ENCODE results near the gene POM121. TPM values are rescaled to one million over a fixed set of nuclear protein-coding genes. Genes with fewer than 3 reads are reported as not detected.
"Not testable (repeated sequence)": the region's sequence is repeated elsewhere in the genome, so short reads cannot be mapped to it uniquely, and the experiment has no call there.

Gene POM121
- polyA plus RNA-seq, 1 experiment, result 3.5 TPM

GRCh38 chr7:72990146-72990913 lies 65.4 kb downstream of the POM121 start:
- DNase-seq (ENCODE audit: low read depth, low spot score); H3K27ac ChIP-seq (ENCODE audit: low read depth, low read length); POLR2A ChIA-PET: not testable (repeated sequence)

GRCh38 chr7:72995484-72995883 lies 70.6 kb downstream of the POM121 start:
- H3K4me3 ChIP-seq (ENCODE audit: low read depth, low read length); POLR2A ChIA-PET; CTCF ChIA-PET: not testable (repeated sequence)

More at GRCh38 chr7:72990146-72990913, 65.4 kb downstream of the POM121 start:
- H3K9me3 ChIP-seq (ENCODE audit: control insufficient read depth, insufficient read depth, low read length); H3K4me3 ChIP-seq (ENCODE audit: low read depth, low read length); H3K27me3 ChIP-seq (ENCODE audit: control insufficient read depth, insufficient read depth, low read length); CTCF ChIA-PET: not testable (repeated sequence)

GRCh38 chr7:72997447-72997846 lies 72.6 kb downstream of the POM121 start:
- H3K9me3 ChIP-seq (ENCODE audit: control insufficient read depth, insufficient read depth, low read length); CTCF ChIA-PET; H3K27me3 ChIP-seq (ENCODE audit: control insufficient read depth, insufficient read depth, low read length); DNase-seq (ENCODE audit: low read depth, low spot score); POLR2A ChIA-PET; H3K4me3 ChIP-seq (ENCODE audit: low read depth, low read length); H3K27ac ChIP-seq (ENCODE audit: low read depth, low read length): not testable (repeated sequence)

More at GRCh38 chr7:72995484-72995883, 70.6 kb downstream of the POM121 start:
- DNase-seq (ENCODE audit: low read depth, low spot score); H3K27ac ChIP-seq (ENCODE audit: low read depth, low read length); H3K27me3 ChIP-seq (ENCODE audit: control insufficient read depth, insufficient read depth, low read length); H3K9me3 ChIP-seq (ENCODE audit: control insufficient read depth, insufficient read depth, low read length): not testable (repeated sequence)

- DNase-seq (ENCODE audit: low read depth, low spot score); H3K9me3 ChIP-seq (ENCODE audit: control insufficient read depth, insufficient read depth, low read length); POLR2A ChIA-PET; H3K27ac ChIP-seq (ENCODE audit: low read depth, low read length); CTCF ChIA-PET; H3K27me3 ChIP-seq (ENCODE audit: control insufficient read depth, insufficient read depth, low read length); H3K4me3 ChIP-seq (ENCODE audit: low read depth, low read length): not testable (repeated sequence)
Observed at GRCh38 chr7:72997887-72998468, 73.1 kb downstream of the POM121 start.

Small RNA genes lying within 50 kb of the gene (small RNA-seq; reads per million reads assigned to genes)
- gene RF00019 (ENCODE audit: insufficient read length, low read depth), result not detected

Other genes starting within 250 kb of the POM121 start
- 3.5 and 5.0 TPM in 2 replicates for gene TYW1B, start 96.9 kb upstream of the POM121 start, polyA plus RNA-seq (2011; rRNA removed)
- 0.09 TPM in 1 of 2 replicates, not detected in the other for gene TRIM74, start 44.4 kb downstream of the POM121 start, polyA plus RNA-seq (2011; rRNA removed)
- 0.10 TPM in 1 of 2 replicates, not detected in the other for gene SPDYE8, start 104.7 kb downstream of the POM121 start, polyA plus RNA-seq (2011; rRNA removed)
- gene SPDYE11, start 132.8 kb downstream of the POM121 start, polyA plus RNA-seq (2011; rRNA removed), result 0.06 and 0.07 TPM in 2 replicates
- gene SPDYE9, start 160.9 kb downstream of the POM121 start, polyA plus RNA-seq (2011; rRNA removed), result 0.06 and 0.07 TPM in 2 replicates

All from AG04450 (cell line).